Measurements from ENCODE around the gene SPATA4.

Gene SPATA4

GRCh38 chr4:176163041-176163440 is 32.3 kb downstream of the SPATA4 start:
- DNase-seq = no peak
- Histone ChIP-seq H4K20me1 (ENCODE audit: insufficient read depth, low read length) (no peaks in the 10 kb centered on the region), H3K36me3 (replicated peaks; ENCODE audit: insufficient read depth, low read length) (no peaks in the 10 kb centered on the region), H3K79me2 (ENCODE audit: low read length) (no peaks in the 10 kb centered on the region), H3F3A (ENCODE audit: insufficient read depth, low read length) (no peaks in the 10 kb centered on the region), H3K27me3 (replicated peaks; ENCODE audit: insufficient read depth, low read length) (no peaks in the 10 kb centered on the region), H3K9me3 (replicated peaks; ENCODE audit: insufficient read depth, low read length) (no peaks in the 10 kb centered on the region), H3K4me2 (ENCODE audit: low read depth, low read length) (no peak overlapping the region), H3K9ac (ENCODE audit: low read length) (no peak overlapping the region), H3K9me2 (replicated peaks; ENCODE audit: insufficient read depth, low read length) (no peaks in the 10 kb centered on the region), H3K4me3 (ENCODE audit: low read length) (no peak overlapping the region), H3K27ac (ENCODE audit: low read length) (no peak overlapping the region), H2AFZ (ENCODE audit: low read length) (no peak overlapping the region), H3K4me1 (ENCODE audit: low read length) (no peaks in the 10 kb centered on the region)
- no peak for TF ChIP-seq EZH2 (optimal IDR thresholded peaks at IDR 0.05; ENCODE audit: low read depth, low read length)
- no peak for TF ChIP-seq EZH2phosphoT487 (IDR thresholded peaks at IDR 0.05; ENCODE audit: low read length)
- TF ChIP-seq CTCF (IDR thresholded peaks at IDR 0.05; ENCODE audit: low read length) = no peak

- no peaks in the 10 kb centered on the region for H3F3A ChIP-seq (ENCODE audit: insufficient read depth, low read length)
- no peak for DNase-seq
- no peak overlapping the region for H3K9ac ChIP-seq (ENCODE audit: low read length)
- no peaks in the 10 kb centered on the region for H3K9me2 ChIP-seq (replicated peaks; ENCODE audit: insufficient read depth, low read length)
- no peaks in the 10 kb centered on the region for H3K4me1 ChIP-seq (ENCODE audit: low read length)
- no peak overlapping the region for H3K4me2 ChIP-seq (ENCODE audit: low read depth, low read length)
- no peak overlapping the region for H2AFZ ChIP-seq (ENCODE audit: low read length)
- TF ChIP-seq EZH2phosphoT487 (IDR thresholded peaks at IDR 0.05; ENCODE audit: low read length) (no peak), CTCF (IDR thresholded peaks at IDR 0.05; ENCODE audit: low read length) (no peak), EZH2 (optimal IDR thresholded peaks at IDR 0.05; ENCODE audit: low read depth, low read length) (no peak)
- H4K20me1 ChIP-seq (ENCODE audit: insufficient read depth, low read length) = no peaks in the 10 kb centered on the region
- H3K27me3 ChIP-seq (replicated peaks; ENCODE audit: insufficient read depth, low read length) = no peaks in the 10 kb centered on the region
- H3K79me2 ChIP-seq (ENCODE audit: low read length) = no peaks in the 10 kb centered on the region
- H3K36me3 ChIP-seq (replicated peaks; ENCODE audit: insufficient read depth, low read length) = no peaks in the 10 kb centered on the region
- no peaks in the 10 kb centered on the region for H3K9me3 ChIP-seq (replicated peaks; ENCODE audit: insufficient read depth, low read length)
- H3K4me3 ChIP-seq (ENCODE audit: low read length) = no peak overlapping the region
- no peak overlapping the region for H3K27ac ChIP-seq (ENCODE audit: low read length)
Observed at GRCh38 chr4:176156656-176157055, 38.7 kb downstream of the SPATA4 start.

- Histone ChIP-seq H2AFZ (ENCODE audit: low read length) (no peak overlapping the region), H3K27me3 (replicated peaks; ENCODE audit: insufficient read depth, low read length) (no peaks in the 10 kb centered on the region), H3K9me3 (replicated peaks; ENCODE audit: insufficient read depth, low read length) (no peaks in the 10 kb centered on the region), H3K4me2 (ENCODE audit: low read depth, low read length) (no peak overlapping the region), H3K79me2 (ENCODE audit: low read length) (no peaks in the 10 kb centered on the region), H3K4me1 (ENCODE audit: low read length) (peaks cover 4% of the 10 kb centered on the region; the same call in 1 of the 2 replicates), H3K4me3 (ENCODE audit: low read length) (no peak overlapping the region), H3K9me2 (replicated peaks; ENCODE audit: insufficient read depth, low read length) (no peaks in the 10 kb centered on the region), H3K9ac (ENCODE audit: low read length) (no peak overlapping the region), H3K36me3 (replicated peaks; ENCODE audit: insufficient read depth, low read length) (no peaks in the 10 kb centered on the region), H3K27ac (ENCODE audit: low read length) (no peak overlapping the region), H3F3A (ENCODE audit: insufficient read depth, low read length) (no peaks in the 10 kb centered on the region), H4K20me1 (ENCODE audit: insufficient read depth, low read length) (no peaks in the 10 kb centered on the region)
- no peak for TF ChIP-seq CTCF (IDR thresholded peaks at IDR 0.05; ENCODE audit: low read length)
- TF ChIP-seq EZH2phosphoT487 (IDR thresholded peaks at IDR 0.05; ENCODE audit: low read length) = no peak
- TF ChIP-seq EZH2 (optimal IDR thresholded peaks at IDR 0.05; ENCODE audit: low read depth, low read length) = no peak
- no peak for DNase-seq
Observed at GRCh38 chr4:176153124-176153523, 42.3 kb downstream of the SPATA4 start.

Data from MM.1S (cell line).